GM18870 (cell line): ENCODE results near the gene SMYD5.

Source experiments
- ATAC-seq: cut with Tn5 transposase; IDR thresholded peaks from one replicate; pipeline ENCODE4 v1.9.1; 2021; ENCODE audit warnings: moderate library complexity; ENCODE audit not compliant: unreplicated experiment

SMYD5 gene

DNA sequence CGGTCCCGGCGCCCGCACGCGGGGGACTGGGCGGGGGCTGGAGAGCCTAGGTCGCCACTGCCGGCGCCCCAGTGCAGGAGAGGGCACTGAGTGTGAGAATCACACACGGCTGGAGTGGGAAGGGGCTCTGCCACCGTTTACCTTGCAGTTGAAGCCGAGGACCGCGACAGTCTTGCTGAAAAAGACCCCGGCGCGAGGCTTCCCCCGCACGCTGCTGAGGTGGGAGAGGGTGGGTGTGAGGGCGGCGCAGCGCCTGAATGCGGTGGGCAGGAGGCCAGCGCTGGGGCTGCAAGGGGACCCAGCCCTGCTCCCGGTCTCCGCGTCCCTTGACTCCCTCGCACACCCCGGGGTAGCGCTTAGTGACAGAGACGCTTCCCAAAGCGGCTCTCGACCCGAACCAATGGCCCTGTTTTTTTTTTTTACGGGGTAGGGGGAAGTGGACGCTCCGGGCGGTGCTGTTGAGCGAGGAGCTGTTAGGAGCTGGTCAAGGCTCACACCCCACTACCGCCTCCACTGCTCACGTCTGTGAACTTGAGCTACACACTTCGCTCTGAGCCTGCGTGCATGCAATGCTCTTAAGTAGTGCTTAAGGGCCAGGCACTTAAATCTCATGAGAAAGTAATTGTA lies 10.9 kb upstream of the SMYD5 start:
- no peak for ATAC-seq

DNA sequence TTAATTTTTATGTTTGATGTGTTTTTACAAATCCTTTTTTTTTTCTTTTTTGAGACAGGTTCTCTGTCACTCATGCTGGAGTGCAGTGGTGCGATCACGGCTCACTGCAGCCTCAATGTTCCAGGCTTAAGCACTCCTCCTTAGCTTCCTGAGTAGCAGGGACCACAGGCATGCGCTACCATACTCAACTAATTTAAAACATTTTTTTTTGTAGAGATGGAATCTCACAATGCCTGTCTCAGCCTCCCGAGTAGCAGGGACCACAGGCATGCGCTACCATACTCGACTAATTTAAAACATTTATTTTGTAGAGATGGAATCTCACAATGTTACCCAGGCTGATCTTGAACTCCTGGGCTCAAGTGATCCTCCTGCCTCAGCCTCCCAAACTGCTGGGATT lies 8.4 kb upstream of the SMYD5 start:
- no peak for ATAC-seq

DNA sequence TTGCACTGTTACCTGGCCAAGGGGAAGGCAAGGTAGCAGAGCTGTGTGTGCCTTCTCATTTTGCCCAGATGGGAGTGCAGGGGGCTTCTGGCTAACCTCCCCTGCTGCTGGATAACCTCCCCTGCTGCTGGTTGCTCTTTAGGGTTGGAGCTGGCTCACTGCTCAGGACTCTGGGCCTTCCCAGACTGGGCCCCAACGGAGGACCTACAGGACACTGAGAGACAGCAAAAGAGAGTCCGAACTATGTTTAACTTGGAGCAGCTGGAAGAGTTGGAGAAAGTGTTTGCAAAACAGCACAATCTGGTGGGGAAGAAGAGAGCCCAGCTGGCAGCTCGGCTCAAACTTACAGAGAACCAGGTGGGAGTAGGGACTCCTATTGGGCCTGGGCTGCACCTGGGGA lies 5.8 kb upstream of the SMYD5 start:
- ATAC-seq: no peak

DNA sequence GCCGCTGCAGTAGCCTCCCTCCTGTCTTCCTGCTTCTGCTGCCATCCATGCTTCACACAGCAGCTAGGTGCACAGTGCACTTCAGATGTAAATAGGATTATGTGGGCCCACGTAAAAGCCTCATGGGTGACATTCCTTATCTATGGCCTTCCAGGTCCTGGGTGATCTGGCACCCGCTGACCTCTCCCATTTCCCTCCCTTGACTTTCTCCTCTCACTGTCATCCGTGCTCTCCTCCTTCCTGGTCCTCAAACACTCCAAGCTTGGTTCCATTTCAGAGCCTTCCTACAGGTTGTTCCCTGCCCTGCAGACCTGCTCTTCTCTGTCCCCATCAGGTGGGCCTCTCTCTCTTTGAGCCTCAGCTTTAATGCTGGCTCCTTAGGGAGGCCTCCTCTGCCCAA lies 4.0 kb upstream of the SMYD5 start:
- ATAC-seq: no peak

DNA sequence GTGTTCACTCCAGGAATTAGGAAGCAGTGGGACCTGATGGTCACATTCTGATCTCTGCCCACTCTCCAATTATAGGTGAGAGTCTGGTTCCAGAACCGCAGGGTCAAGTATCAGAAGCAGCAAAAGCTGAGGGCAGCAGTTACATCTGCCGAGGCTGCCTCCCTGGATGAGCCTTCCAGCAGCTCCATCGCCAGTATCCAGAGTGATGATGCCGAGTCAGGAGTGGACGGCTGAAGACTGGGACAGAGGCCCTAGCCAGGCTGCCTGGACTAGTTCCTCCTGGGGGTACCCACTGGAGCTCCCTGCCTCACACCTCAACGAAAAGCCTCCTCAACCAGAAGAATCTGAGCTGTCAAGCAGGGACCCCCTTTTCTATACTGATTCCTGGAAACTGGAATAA lies 3.3 kb upstream of the SMYD5 start:
- no peak for ATAC-seq

DNA sequence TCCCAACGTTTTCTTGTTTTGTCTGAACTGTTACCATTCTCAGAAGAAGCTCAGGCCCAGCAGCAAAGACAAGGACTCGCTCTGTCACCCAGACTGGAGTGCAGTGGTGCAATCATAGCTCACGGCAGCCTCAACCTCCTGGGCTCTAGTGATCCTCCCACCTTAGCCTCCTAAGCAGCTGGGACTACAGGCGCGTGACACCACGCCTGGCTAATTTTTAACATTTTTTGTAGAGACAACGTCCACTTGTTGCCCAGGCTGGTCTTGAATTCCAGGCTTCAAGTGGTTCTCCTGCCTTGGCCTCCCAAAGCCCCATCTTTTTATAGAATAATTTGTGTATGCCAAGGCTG lies 2.0 kb upstream of the SMYD5 start:
- no peak for ATAC-seq

DNA sequence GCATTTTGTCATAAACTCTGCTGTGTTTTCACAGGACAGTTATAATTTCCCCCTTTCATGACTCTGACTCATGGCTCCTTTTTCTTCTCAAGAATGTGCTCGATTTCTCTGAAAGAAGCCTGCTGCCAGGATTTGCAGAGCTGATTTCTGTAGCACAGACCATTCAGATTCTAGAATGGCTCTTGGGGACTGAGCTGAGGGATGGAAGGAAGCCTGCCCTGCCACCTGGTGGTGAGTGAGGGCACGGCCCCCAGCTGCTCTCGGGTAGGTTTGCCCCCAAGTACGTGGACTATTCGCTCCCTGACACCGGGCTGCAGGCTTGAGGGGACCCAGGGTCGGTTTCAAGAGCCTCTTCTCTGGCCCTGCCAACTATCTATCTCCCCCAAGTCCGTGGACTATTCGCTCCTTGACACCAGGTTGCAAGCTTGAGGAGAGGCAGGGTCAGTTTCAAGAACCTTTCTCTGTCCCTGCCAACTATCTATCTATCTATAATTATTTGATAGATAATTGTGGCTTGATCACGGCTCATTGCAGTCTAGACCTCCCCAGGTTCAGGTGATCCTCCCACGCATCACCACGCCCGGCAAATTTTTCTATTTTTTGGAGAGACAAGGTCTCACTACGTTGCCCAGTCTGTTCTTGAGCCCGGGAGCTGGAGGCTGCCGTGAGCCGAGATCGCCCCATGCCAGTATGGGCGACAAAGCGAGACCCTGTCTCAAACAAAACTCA lies 1.4 kb upstream of the SMYD5 start:
- peak; percentile 69 for ATAC-seq

DNA sequence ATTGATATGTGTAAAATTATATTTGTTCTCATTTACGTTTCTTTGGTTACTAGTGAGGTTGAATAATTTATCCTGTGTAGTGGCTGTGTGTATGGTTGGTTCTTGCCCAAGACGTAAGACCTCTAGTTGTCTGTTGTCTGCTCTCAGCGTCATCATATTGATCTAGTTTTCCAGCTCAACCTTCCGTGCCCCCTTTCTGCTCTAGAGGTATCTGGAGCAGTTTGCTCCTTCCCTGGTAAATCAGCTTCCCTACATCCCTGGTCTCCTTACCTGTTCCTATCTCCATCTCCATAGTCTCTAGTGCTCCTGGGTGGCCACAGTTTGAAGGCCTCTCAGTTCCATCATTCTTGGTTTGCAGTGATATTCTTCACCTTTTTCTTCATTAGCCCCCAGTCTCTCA lies 1.2 kb downstream of the SMYD5 start:
- no peak for ATAC-seq

DNA sequence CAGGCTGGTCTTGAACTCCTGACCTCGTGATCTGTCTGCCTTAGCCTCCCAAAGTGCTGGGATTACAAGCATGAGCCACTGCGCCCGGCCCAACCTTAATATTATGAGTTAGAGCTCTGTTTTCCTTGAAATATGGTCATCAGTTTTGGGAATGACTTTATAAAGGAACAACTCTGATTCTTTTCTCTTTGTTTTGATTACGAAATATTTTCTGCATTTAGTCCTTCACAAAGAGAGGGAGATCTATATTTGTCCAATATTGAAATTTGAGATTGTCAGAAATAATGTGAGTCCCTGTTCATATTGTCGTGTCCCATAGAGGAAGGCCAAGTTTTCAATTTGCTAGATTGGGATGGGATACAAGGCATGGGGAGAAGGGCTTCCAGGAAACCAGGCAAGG lies 3.1 kb downstream of the SMYD5 start:
- ATAC-seq: no peak

DNA sequence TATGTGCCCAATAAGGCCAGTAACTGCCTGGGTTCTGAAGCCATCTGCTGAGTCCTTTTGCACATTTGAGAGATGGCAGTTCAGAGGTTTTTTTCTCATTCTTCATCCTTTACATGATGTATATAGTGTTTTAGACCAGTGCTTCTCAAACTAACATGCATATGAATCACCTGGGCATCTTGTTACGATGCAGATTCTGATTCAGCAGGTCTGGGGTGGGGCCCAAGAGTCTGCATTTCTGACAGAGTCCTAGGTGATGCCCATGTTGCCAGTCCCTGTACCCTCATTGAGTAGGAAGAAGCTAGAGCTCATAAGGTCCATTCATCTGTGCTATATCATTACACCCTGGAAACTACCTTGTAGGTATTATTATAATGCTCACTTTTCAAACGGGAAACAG lies 3.8 kb downstream of the SMYD5 start:
- ATAC-seq: no peak

DNA sequence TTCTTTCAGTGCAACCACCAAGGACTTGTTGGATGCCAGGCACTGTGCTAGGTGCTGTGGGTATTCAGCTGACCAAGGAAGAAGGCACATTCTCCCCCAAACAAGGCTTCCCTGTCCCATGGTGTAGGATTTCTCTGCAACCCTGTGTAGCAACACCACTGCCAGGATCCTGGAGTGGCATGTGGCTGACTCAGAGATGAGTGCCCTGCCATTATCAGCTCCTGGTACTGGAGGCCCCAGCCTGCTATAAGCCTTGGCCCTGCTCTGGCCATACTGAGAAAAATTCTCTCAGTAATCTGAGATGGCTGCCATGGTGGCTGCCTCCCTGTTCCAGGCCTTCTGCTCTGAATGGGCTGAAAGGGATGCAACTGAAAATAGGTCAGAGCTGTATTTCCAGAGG lies 4.3 kb downstream of the SMYD5 start:
- no peak for ATAC-seq

DNA sequence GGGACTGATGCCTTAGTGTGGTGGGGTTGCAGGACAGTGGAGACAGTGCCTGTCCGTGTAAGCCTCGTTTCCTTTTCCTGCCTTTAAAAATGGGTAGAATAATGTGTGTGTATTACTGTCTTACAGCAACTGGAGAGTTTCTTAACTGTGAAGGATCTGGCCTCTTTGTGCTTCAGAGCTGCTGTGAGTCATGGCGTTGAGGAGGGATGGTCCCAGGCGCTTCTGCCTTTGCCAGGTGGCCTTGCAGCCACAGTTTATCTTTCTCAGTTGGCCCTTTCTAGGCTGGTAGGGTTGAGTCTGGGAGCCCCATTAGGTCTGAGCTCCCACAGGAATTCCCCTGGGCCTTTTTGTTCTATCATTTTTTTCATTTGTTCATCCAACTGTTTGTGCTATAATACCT lies 9.8 kb downstream of the SMYD5 start:
- no peak for ATAC-seq

DNA sequence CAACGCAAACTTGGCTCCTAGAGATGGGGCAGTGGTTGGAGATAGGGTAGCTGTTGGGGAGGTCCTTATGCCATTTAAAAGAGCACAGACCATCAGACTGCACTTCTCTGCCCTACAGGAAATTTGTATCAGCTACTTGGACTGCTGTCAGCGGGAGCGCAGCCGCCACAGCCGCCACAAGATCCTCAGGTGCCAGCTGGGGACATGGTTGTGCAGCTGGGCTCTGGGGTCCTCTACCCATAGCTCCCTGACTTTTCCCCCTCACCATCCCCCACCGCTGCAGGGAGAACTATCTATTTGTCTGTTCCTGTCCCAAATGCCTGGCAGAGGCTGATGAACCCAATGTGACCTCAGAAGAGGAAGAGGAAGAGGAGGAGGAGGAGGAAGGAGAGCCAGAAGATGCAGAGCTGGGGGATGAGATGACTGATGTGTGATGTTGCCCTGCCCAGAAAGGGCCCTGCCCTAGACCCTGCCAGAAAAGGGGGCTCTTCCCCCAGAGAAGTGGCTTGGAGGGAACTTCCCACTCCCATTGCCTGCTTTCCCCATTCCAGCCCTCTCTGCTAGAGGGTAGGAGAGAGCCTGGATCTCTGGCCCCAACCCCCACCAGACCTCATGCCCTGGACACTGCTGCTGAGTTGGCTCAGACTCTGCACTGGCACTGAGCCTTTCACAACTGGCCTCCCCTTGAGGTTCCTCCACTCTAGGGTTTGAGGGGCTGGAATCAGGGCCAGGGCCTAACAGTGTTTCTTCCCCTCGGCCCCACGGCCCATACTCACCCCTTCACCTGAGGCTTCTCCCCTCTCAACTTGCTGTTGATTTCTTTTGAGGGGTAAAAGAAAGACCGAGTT lies 11.7 kb downstream of the SMYD5 start:
- no peak for ATAC-seq

DNA sequence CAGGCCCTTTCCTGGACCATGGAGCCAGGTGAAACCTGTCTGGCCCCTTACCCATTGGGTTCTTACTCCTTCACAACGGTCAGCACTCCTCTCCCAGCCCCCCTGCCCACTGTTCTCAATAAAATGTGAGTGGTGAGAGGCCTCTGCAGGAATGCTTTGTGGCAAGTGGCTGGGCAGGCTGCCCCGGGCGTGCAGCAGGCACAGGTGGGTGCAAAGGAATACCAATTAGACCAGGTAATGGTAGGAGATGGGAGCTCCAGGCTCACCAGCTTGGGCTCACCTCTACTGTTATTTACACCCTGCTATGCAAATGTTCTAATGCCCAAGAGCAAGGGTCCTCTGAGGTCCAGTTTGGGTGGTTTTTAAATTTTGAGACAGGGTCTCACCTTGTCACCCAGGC lies 13.0 kb downstream of the SMYD5 start:
- no peak for ATAC-seq

DNA sequence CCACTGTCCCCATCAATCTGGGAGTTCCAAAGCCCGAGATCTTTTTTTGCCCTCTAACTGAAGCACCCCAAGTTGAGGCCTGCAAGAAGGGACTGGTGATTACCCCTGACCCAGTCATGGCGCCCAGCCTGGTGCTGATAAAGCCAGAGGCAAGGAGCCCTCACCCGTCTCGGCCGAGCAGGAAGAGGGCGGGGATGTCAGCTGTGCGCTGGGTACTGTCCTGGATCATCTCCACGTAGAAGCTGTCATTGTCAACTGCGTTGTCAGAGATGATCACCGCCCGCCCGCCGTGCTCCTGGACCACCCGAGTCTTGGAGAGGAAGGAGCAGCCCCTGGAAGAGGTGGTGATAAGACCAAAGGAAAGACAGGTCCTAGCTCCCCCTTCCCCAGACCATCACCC lies 14.6 kb downstream of the SMYD5 start:
- no peak for ATAC-seq

DNA sequence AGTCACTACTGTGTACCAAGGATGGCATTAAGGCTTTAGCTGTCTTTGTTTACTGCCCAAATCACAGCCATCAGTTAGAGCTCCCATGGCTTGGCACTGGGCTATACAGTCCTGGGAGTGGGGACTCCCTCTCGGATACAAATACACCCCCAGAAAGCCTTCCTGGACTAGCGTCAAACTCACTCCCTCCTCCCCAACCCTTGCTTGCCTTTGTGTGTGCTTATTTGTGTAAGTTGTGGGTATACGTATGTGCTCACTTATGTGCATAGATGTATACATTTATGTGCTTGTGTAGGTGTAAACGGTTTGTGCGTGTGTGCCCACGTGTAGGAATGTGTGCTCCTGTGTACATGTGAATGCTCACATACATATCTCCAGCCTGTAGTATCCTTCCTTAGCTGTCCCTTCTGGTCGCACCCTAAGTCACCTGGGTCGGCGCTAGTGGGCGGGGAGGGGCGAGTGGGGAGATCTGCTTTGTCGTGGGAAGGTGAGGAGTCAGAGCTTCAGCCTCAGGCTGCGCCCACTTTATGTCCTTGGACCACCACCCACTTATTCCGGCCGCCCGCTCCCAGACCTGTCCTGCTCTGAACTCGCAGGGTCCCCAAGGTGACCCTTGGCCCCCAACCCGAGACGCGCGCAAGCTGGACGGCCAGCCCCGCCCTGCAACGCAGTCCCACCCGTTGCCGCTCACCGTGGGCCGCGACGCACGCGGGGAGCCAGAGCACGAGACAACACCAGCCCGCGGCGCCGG lies 18.5 kb downstream of the SMYD5 start:
- ATAC-seq: no peak

DNA sequence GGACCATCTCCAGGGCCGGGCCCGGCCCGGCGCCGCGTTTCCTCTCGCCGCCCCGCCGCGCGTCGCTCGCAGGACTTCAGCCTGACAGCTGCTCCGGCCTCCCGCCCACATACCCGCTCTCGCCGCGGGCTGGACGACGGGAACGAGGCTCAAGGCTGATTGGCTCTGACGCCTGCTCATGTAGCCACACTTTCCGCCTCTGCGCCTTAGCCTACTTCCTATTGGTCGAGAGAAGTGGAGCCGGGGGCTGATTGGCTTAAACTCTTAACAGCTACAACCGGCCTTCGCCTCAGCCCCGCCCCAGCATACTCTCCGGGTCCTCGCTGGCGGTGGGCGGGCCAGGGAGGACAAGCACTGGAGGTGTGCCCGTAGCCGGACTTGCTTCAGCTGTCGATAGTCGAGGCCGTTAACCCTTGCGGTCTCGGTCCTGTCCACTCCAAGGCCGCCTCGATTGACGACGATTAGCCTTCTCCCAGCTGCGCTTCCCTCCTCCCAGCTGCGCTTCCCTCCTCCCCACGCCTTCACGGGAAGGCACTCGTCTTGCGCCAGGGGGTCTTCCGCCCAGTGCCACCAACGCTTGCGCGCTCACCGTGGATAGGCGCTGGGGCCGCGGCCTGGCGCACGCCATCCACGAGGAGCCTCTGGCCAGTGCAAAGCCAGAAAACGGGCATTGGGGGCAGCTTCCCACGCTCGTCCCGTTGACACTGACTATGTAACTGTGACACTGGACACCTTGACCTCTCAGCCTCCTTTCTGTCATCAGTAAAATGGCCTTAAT lies 19.3 kb downstream of the SMYD5 start, which contains the start of gene PRADC1:
PRADC1 (minus strand) TSS at position 86 of the 778 bp plus-strand sequence; CDS start at position 7, 79 bp downstream.
- peak; percentile 93 for ATAC-seq

DNA sequence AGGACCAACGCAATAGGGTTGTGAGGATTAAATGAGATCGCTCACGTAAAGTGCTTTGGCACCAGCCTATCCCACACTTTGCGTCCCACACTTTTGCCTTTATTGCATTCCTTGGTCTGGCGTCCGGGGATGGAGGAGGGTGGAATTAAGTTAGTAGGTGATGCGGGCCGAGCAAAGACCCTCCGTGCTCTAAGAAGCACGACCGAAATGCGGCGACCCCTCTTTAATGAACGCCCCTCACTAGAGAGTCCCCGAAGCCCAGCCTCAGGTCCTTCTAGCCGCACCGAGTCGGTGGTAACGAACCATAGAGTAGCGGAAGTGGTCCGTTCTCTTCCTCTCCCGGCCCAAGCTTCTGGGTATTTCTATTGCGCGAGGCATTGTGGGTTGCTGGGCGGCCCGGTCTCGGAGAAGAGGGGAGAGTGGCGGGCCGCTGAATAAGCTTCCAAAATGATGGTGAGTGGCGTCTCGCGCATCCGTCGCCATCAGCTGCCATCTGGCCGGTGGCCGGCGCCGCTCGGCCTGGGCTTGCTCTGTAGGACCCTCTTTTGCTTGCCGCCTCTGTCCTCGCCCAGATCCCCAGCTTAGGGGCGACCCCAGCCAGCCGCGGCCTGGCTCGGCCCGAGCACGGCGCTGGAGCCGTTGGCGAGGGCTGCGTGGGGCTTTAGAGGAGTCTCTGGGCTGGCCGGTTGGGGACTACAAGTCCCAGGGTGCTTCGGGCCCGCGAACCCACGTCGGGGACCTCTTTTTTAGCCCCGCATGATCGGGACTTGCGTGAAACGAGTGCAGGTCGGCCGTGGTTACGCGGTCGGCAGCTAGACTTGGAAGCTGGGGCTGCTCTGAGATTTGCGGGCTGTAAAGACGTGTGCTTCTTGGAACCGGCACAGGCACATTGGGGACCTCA lies 20.1 kb downstream of the SMYD5 start, which contains the start of gene CCT7:
CCT7 (plus strand) TSS at position 377 of the 901 bp plus-strand sequence; CDS start at position 448, 71 bp downstream.
- ATAC-seq: peak; percentile 60

DNA sequence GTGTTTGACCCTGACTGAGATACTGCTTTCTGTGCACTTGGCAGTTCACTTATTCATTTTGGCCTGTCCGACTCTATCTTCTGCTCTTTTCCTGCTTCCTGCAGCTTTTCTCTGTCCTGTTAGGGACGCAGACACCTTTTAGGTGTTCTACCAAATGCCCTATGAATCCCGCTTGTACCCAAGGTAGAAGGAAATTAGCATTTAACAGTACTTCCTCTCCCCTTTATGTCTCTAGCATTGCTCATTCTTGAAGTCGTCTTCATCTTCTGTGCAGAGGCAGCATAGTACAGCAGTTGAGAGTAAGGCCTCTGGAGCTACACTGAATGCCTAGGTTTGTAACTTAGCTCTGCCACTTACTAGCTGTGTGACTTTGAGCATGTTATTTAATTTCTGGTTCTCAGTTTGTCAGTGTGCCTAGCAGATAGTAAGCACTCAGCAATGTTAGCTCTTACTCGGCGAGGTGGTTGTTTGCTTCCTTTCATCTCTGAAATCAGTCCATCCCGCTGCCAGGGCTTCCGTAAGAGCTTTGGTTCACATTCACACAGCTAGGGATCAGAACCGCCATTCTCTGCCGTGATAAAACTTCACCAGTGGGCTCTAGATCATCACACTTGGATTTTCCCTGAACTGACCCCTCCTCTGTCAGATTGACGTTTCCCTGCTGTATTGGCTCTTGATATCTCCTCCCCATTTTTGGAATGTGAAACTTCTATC lies 21.4 kb downstream of the SMYD5 start:
- ATAC-seq: no peak
